RWPE2 (cell line): ENCODE results near the gene NRG3.

Experiments
- ATAC-seq: fragments of 200-7000 bp; cut with Tn5 transposase; 3 replicates; pipeline ENCODE4 v1.9.1; 2021; ENCODE audit warnings: low read depth
- DNase-seq: peaks from one replicate; pipeline ENCODE4 v3.0.0-alpha.2; 2020; ENCODE audit warnings: low spot score
- H3K27ac ChIP-seq: fragments of 450-650 bp; 2 replicates; pipeline ENCODE4 v1.5.1; 2017; ENCODE audit warnings: mild to moderate bottlenecking; ENCODE audit not compliant: poor library complexity, severe bottlenecking
- H3K27me3 ChIP-seq: fragments of 250-450 bp; sonication (Bioruptor Pico); 2 replicates; pipeline ENCODE4 v1.5.1; 2021; ENCODE audit warnings: mild to moderate bottlenecking, moderate library complexity; ENCODE audit not compliant: insufficient read depth, poor library complexity, severe bottlenecking
- H3K36me3 ChIP-seq: fragments of 250-450 bp; sonication (Bioruptor Pico); 2 replicates; pipeline ENCODE4 v1.5.1; 2020; ENCODE audit warnings: low read depth, mild to moderate bottlenecking, moderate library complexity
- H3K4me1 ChIP-seq: fragments of 250-450 bp; sonication (Bioruptor Pico); 2 replicates; pipeline ENCODE4 v1.5.1; 2021; ENCODE audit warnings: mild to moderate bottlenecking, moderate library complexity; ENCODE audit not compliant: insufficient read depth, poor library complexity, severe bottlenecking
- H3K4me3 ChIP-seq: fragments of 250-450 bp; sonication (Bioruptor Pico); 2 replicates; pipeline ENCODE4 v1.5.1; 2021; ENCODE audit warnings: mild to moderate bottlenecking, moderate library complexity; ENCODE audit not compliant: severe bottlenecking
- H3K9me3 ChIP-seq: fragments of 250-450 bp; sonication (Bioruptor Pico); 2 replicates; pipeline ENCODE4 v1.5.1; 2021; ENCODE audit warnings: mild to moderate bottlenecking, moderate library complexity; ENCODE audit not compliant: severe bottlenecking
- CTCF ChIP-seq: fragments of 450-650 bp; IDR thresholded peaks from one replicate; pipeline ENCODE4 v1.5.1; 2017; ENCODE audit warnings: mild to moderate bottlenecking, moderate library complexity; ENCODE audit not compliant: poor library complexity, severe bottlenecking

NRG3 gene

GRCh38 chr10:82856957-82857613 is 982.1 kb downstream of the NRG3 start:
- Histone ChIP-seq H3K27ac (no peak overlapping the region), H3K4me1 (no peaks in the 10 kb centered on the region), H3K36me3 (no peaks in the 10 kb centered on the region), H3K4me3 (no peak overlapping the region), H3K9me3 (no peaks in the 10 kb centered on the region), H3K27me3 (no peaks in the 10 kb centered on the region)
- no peak for TF ChIP-seq CTCF
- DNase-seq (no peak), ATAC-seq (no peak)

GRCh38 chr10:82861889-82862288 is 986.9 kb downstream of the NRG3 start:
- no peaks in the 10 kb centered on the region for H3K9me3 ChIP-seq
- H3K4me1 ChIP-seq, result peaks cover 9% of the 10 kb centered on the region
- no peak for ATAC-seq
- no peaks in the 10 kb centered on the region for H3K27me3 ChIP-seq
- H3K36me3 ChIP-seq, result no peaks in the 10 kb centered on the region
- DNase-seq, result no peak
- no peak for TF ChIP-seq CTCF
- no peak overlapping the region for H3K27ac ChIP-seq
- H3K4me3 ChIP-seq, result no peak overlapping the region

- Histone ChIP-seq H3K4me1 (peaks cover 9% of the 10 kb centered on the region), H3K27me3 (no peaks in the 10 kb centered on the region), H3K4me3 (no peak overlapping the region), H3K27ac (no peak overlapping the region), H3K36me3 (no peaks in the 10 kb centered on the region), H3K9me3 (no peaks in the 10 kb centered on the region)
- no peak for DNase-seq
- no peak for TF ChIP-seq CTCF
- ATAC-seq, result no peak
These were observed 990.4 kb downstream of the NRG3 start for GRCh38 chr10:82865366-82865765.

- no peak for DNase-seq
- H3K4me3 ChIP-seq, result no peak overlapping the region
- peak overlapping the region; percentile 52 for H3K27ac ChIP-seq
- peak; percentile 71 for ATAC-seq
- no peak for TF ChIP-seq CTCF
- H3K9me3 ChIP-seq, result no peaks in the 10 kb centered on the region
- peaks cover 9% of the 10 kb centered on the region for H3K4me1 ChIP-seq
- no peaks in the 10 kb centered on the region for H3K36me3 ChIP-seq
- no peaks in the 10 kb centered on the region for H3K27me3 ChIP-seq
These were observed 991.5 kb downstream of the NRG3 start for GRCh38 chr10:82866424-82867020.

GRCh38 chr10:82867056-82867455 is 992.1 kb downstream of the NRG3 start:
- no peak for ATAC-seq
- Histone ChIP-seq H3K27ac (peak overlapping the region; percentile 52), H3K36me3 (no peaks in the 10 kb centered on the region), H3K9me3 (no peaks in the 10 kb centered on the region), H3K27me3 (no peaks in the 10 kb centered on the region), H3K4me3 (no peak overlapping the region), H3K4me1 (peaks cover 9% of the 10 kb centered on the region)
- DNase-seq, result no peak
- no peak for TF ChIP-seq CTCF
